Measurements from ENCODE around the gene ZNF609.
"Not testable (repeated sequence)": the region's sequence is repeated elsewhere in the genome, so short reads cannot be mapped to it uniquely, and the experiment has no call there.

The ZNF609 gene

GRCh38 chr15:64583519-64583918 is 123.1 kb downstream of the ZNF609 start:
- DNase-seq (ENCODE audit: low read depth) = no peak
- no peak for TF ChIP-seq CTCF (IDR thresholded peaks at IDR 0.05; ENCODE audit: control insufficient read depth, extremely low read depth, insufficient read depth)
- H3K4me3 ChIP-seq (ENCODE audit: low read depth, low read length) = no peak overlapping the region

GRCh38 chr15:64583983-64584382 is 123.6 kb downstream of the ZNF609 start:
- no peak overlapping the region for H3K4me3 ChIP-seq (ENCODE audit: low read depth, low read length)
- DNase-seq (ENCODE audit: low read depth) = no peak
- no peak for TF ChIP-seq CTCF (IDR thresholded peaks at IDR 0.05; ENCODE audit: control insufficient read depth, extremely low read depth, insufficient read depth)

GRCh38 chr15:64586259-64586870 is 126.0 kb downstream of the ZNF609 start:
- no peak overlapping the region for H3K4me3 ChIP-seq (ENCODE audit: low read depth, low read length)
- TF ChIP-seq CTCF (IDR thresholded peaks at IDR 0.05; ENCODE audit: control insufficient read depth, extremely low read depth, insufficient read depth) = no peak

GRCh38 chr15:64586984-64587383 is 126.6 kb downstream of the ZNF609 start:
- H3K4me3 ChIP-seq (ENCODE audit: low read depth, low read length) = no peak overlapping the region
- TF ChIP-seq CTCF (IDR thresholded peaks at IDR 0.05; ENCODE audit: control insufficient read depth, extremely low read depth, insufficient read depth) = no peak
- DNase-seq (ENCODE audit: low read depth) = no peak

More at GRCh38 chr15:64586259-64586870, 126.0 kb downstream of the ZNF609 start:
- no peak for DNase-seq (ENCODE audit: low read depth)

GRCh38 chr15:64589435-64590084 is 129.2 kb downstream of the ZNF609 start:
- DNase-seq (ENCODE audit: low read depth) = no peak
- TF ChIP-seq CTCF (IDR thresholded peaks at IDR 0.05; ENCODE audit: control insufficient read depth, extremely low read depth, insufficient read depth) = no peak
- no peak overlapping the region for H3K4me3 ChIP-seq (ENCODE audit: low read depth, low read length)

DNA sequence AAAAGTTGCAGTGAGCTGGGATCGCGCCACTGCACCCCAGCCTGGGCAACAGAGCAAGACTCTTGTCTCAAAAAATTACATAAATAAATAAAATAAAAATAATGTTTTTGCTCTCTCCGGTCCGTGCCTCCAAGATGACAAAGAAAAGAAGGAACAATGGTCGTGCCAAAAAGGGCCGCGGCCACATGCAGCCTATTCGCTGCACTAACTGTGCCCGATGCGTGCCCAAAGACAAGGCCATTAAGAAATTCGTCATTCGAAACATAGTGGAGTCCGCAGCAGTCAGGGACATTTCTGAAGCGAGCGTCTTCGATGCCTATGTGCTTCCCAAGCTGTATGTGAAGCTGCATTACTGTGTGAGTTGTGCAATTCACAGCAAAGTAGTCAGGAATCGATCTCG is 132.5 kb downstream of the ZNF609 start:
- DNase-seq (ENCODE audit: low read depth); H3K4me3 ChIP-seq (ENCODE audit: low read depth, low read length): not testable (repeated sequence)

- TF ChIP-seq CTCF (IDR thresholded peaks at IDR 0.05; ENCODE audit: control insufficient read depth, extremely low read depth, insufficient read depth) = no peak
- H3K4me3 ChIP-seq (ENCODE audit: low read depth, low read length) = no peak overlapping the region
- no peak for DNase-seq (ENCODE audit: low read depth)
These were observed 136.5 kb downstream of the ZNF609 start for GRCh38 chr15:64596701-64597476.
